ENCODE data around the gene AGAP1. TPM values are rescaled to one million over a fixed set of nuclear protein-coding genes. Genes with fewer than 3 reads are reported as not detected.

Gene AGAP1
- total RNA-seq, 3 donors from 2014 or later (not counting 1 experiment from before 2014, with no cell fraction given), result 42.0 to 56.4 (median 45.7) TPM

DNA sequence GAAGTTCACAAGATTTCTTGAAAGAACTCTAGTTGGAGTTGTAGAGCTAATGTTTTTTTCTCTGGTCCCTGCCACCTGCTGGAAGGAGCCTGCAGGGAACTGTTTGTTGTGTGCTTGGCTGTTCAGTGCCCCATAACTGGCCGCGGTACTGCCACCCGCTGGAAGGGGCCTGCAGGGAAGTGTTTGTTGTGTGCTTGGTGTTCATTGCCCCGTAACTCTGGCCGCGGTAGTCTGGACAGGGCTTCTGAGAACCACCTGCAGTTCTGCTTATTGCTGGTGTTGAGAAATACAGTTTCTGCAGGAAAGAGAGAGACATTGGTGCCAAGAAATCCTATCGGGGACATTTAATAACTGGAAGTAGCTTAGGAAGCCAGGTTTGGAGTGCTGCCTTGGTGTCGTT is 58.1 kb downstream of the AGAP1 start:
- Mint-ChIP-seq H3K27me3 (ENCODE audit: low read depth in 2 of 2) (peaks cover 18 to 49% of the 10 kb centered on the region in 2 donors), H3K4me3 (no peak overlapping the region), H3K9me3 (no peaks in the 10 kb centered on the region), H3K27ac (no peak overlapping the region), H3K4me1 (no peaks in the 10 kb centered on the region), H3K36me3 (no peaks in the 10 kb centered on the region)
- Histone ChIP-seq H3K36me3 (ENCODE audit: control insufficient read depth, insufficient read depth, low read length) (no peaks in the 10 kb centered on the region), H3K4me3 (ENCODE audit: low read length) (no peak overlapping the region), H3K4me1 (ENCODE audit: control insufficient read depth, insufficient read depth, low read length) (no peaks in the 10 kb centered on the region), H3K27me3 (ENCODE audit: control insufficient read depth, insufficient read depth, low read length) (no peaks in the 10 kb centered on the region), H3K9me3 (ENCODE audit: control insufficient read depth, insufficient read depth, low read length) (no peaks in the 10 kb centered on the region), H3K27ac (ENCODE audit: low read length) (no peak overlapping the region)
- intact Hi-C loops (cut with micrococcal nuclease), result no loop called here
- no peak for DNase-seq
- TF ChIP-seq, protein P1, sequence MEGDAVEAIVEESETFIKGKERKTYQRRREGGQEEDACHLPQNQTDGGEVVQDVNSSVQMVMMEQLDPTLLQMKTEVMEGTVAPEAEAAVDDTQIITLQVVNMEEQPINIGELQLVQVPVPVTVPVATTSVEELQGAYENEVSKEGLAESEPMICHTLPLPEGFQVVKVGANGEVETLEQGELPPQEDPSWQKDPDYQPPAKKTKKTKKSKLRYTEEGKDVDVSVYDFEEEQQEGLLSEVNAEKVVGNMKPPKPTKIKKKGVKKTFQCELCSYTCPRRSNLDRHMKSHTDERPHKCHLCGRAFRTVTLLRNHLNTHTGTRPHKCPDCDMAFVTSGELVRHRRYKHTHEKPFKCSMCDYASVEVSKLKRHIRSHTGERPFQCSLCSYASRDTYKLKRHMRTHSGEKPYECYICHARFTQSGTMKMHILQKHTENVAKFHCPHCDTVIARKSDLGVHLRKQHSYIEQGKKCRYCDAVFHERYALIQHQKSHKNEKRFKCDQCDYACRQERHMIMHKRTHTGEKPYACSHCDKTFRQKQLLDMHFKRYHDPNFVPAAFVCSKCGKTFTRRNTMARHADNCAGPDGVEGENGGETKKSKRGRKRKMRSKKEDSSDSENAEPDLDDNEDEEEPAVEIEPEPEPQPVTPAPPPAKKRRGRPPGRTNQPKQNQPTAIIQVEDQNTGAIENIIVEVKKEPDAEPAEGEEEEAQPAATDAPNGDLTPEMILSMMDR (IDR thresholded peaks at IDR 0.05), result no peak
- ATAC-seq, result no peak
- WGBS (ENCODE audit: insufficient coverage), result 24% methylated on average over 8 of the region's 8 CpGs

GRCh38 chr2:235552671-235553070 is 58.8 kb downstream of the AGAP1 start:
- peaks cover 18 to 49% of the 10 kb centered on the region in 2 donors for H3K27me3 Mint-ChIP-seq (ENCODE audit: low read depth in 2 of 2)
- Histone ChIP-seq H3K27me3 (ENCODE audit: control insufficient read depth, insufficient read depth, low read length) (no peaks in the 10 kb centered on the region), H3K36me3 (ENCODE audit: control insufficient read depth, insufficient read depth, low read length) (no peaks in the 10 kb centered on the region), H3K4me3 (ENCODE audit: low read length) (no peak overlapping the region), H3K4me1 (ENCODE audit: control insufficient read depth, insufficient read depth, low read length) (no peaks in the 10 kb centered on the region), H3K9me3 (ENCODE audit: control insufficient read depth, insufficient read depth, low read length) (no peaks in the 10 kb centered on the region), H3K27ac (ENCODE audit: low read length) (no peak overlapping the region)
- no peak overlapping the region for H3K27ac Mint-ChIP-seq
- TF ChIP-seq, protein P1 (IDR thresholded peaks at IDR 0.05), result no peak
- intact Hi-C loops (cut with micrococcal nuclease), result no loop called here
- no peak overlapping the region for H3K4me3 Mint-ChIP-seq
- WGBS (ENCODE audit: insufficient coverage), result 33% methylated on average over 1 of the region's 3 CpGs
- H3K9me3 Mint-ChIP-seq, result no peaks in the 10 kb centered on the region
- ATAC-seq, result no peak
- H3K36me3 Mint-ChIP-seq, result no peaks in the 10 kb centered on the region
- DNase-seq, result no peak
- no peaks in the 10 kb centered on the region for H3K4me1 Mint-ChIP-seq

DNA sequence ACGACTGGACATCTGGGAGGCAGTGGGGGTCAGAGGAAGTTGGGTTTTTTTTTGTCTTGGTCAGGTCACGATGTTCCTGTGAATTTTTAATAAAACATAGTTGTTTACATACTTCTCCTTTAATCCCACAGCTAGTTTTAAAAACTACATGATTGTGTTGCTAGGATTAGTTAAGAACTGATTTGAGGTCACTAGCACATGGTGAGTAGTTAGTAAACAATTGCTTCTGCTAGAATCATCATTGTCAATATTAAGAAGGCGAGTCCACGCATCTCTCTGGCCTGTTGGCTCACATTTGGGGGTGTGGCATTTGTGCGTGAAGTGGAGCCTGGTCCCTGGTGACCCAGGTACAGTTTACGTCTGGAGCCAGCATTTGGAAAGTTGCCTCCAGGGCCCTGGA is 59.4 kb downstream of the AGAP1 start:
- H3K36me3 ChIP-seq (ENCODE audit: control insufficient read depth, insufficient read depth, low read length), result no peaks in the 10 kb centered on the region
- H3K27ac Mint-ChIP-seq, result no peak overlapping the region
- H3K27me3 ChIP-seq (ENCODE audit: control insufficient read depth, insufficient read depth, low read length), result no peaks in the 10 kb centered on the region
- no peaks in the 10 kb centered on the region for H3K9me3 ChIP-seq (ENCODE audit: control insufficient read depth, insufficient read depth, low read length)
- TF ChIP-seq, protein P1 (IDR thresholded peaks at IDR 0.05), result no peak
- H3K4me1 Mint-ChIP-seq, result no peaks in the 10 kb centered on the region
- WGBS (ENCODE audit: insufficient coverage), result 85% methylated on average over 5 of the region's 6 CpGs
- DNase-seq, result no peak
- H3K4me3 ChIP-seq (ENCODE audit: low read length), result no peak overlapping the region
- H3K27ac ChIP-seq (ENCODE audit: low read length), result no peak overlapping the region
- peaks cover 16 to 51% of the 10 kb centered on the region in 2 donors for H3K27me3 Mint-ChIP-seq (ENCODE audit: low read depth in 2 of 2)
- ATAC-seq, result no peak
- no peaks in the 10 kb centered on the region for H3K4me1 ChIP-seq (ENCODE audit: control insufficient read depth, insufficient read depth, low read length)
- intact Hi-C loops (cut with micrococcal nuclease), result no loop called here
- no peaks in the 10 kb centered on the region for H3K36me3 Mint-ChIP-seq
- H3K4me3 Mint-ChIP-seq, result no peak overlapping the region
- no peaks in the 10 kb centered on the region for H3K9me3 Mint-ChIP-seq

GRCh38 chr2:235553696-235554100 is 59.9 kb downstream of the AGAP1 start:
- H3K36me3 Mint-ChIP-seq, result no peaks in the 10 kb centered on the region
- Histone ChIP-seq H3K9me3 (ENCODE audit: control insufficient read depth, insufficient read depth, low read length) (no peaks in the 10 kb centered on the region), H3K36me3 (ENCODE audit: control insufficient read depth, insufficient read depth, low read length) (no peaks in the 10 kb centered on the region), H3K4me3 (ENCODE audit: low read length) (no peak overlapping the region), H3K4me1 (ENCODE audit: control insufficient read depth, insufficient read depth, low read length) (no peaks in the 10 kb centered on the region), H3K27ac (ENCODE audit: low read length) (no peak overlapping the region), H3K27me3 (ENCODE audit: control insufficient read depth, insufficient read depth, low read length) (no peaks in the 10 kb centered on the region)
- 84% methylated on average over 13 of the region's 13 CpGs for WGBS (ENCODE audit: insufficient coverage)
- TF ChIP-seq, protein P1 (IDR thresholded peaks at IDR 0.05), result no peak
- H3K27ac Mint-ChIP-seq, result no peak overlapping the region
- intact Hi-C loops (cut with micrococcal nuclease), result no loop called here
- no peaks in the 10 kb centered on the region for H3K9me3 Mint-ChIP-seq
- H3K4me1 Mint-ChIP-seq, result no peaks in the 10 kb centered on the region
- H3K4me3 Mint-ChIP-seq, result no peak overlapping the region
- no peak for ATAC-seq
- DNase-seq, result no peak
- peaks cover 16 to 54% of the 10 kb centered on the region in 2 donors for H3K27me3 Mint-ChIP-seq (ENCODE audit: low read depth in 2 of 2)

All from natural killer cell (primary cell).